Measurements from ENCODE around the gene STXBP5.

STXBP5 gene

GRCh38 chr6:147179809-147180208 lies 24.4 kb upstream of the STXBP5 start:
- DNase-seq = no peak

DNA sequence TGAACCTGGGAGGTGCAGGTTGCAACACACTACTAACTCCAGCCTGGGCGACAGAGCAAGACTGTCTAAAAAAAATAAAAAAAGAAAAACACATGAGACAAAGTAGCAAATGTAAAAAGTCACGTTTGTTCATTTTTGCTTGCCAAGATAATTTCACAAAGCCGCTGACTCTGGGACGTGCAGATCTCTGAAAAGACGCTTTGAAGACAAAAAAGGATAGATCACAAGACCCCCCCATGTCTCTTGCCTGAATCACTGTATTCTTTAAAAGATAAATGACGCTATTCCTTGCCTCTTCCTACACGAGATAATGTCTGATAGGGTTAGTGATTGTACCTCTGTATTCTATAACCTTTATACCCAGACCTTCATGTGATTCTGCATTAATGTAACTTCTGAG lies 23.3 kb upstream of the STXBP5 start:
- no peak for DNase-seq

DNA sequence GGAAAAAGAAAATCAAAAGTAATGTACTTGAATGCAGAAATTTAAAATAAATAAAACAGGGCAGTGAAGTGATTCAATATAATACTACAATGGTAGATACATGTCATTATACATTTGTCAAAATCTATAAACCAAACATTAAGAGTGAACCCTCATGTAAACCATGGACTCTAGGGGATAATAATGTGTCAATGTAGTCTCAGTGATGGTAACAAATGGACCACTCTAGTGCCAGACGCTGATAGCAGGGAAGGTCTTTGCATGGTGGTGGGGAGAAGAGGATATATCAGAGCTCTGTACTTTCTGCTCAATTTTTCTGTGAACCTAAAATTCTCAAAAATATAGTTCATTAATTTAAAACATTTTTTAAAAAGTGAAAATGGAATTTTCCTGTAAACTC lies 19.8 kb upstream of the STXBP5 start:
- no peak for DNase-seq

GRCh38 chr6:147185216-147185615 lies 19.0 kb upstream of the STXBP5 start:
- DNase-seq = no peak

GRCh38 chr6:147190556-147190955 lies 13.7 kb upstream of the STXBP5 start:
- DNase-seq = no peak

GRCh38 chr6:147192278-147192911 lies 11.8 kb upstream of the STXBP5 start:
- DNase-seq = no peak

DNA sequence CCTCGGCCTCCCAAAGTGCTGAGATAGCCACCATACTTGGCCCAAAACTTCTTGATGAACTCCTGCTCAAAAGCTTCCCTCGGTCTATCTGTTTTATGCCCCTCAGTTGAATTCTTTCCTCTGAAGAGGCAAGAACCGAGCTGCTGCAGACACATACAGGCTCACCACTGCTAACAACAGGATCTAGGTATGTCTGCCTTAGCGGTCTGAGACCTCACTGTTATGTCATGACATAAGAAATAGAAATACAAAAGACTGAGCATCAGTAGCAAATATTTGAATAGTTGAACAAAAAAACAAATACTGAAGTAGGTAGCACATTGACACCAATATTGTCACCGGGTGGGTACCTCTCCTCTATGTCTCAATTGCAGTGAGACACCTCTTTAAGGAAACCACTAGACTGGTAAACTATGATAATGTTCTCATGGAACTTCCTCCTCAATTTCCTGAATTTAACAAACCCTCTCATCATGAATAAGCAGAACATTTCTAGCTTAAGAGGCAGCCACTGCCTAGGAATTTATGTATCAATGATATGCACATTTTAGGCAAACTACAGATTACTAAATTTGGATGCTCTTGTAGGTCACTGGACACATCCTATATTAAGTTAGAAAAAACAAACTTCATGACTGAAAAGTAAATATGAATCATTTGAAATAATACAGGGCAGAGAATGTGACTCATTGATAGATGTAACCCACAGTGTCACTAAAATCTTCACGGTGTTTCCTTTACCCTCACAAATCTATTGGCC lies 9.4 kb upstream of the STXBP5 start:
- no peak for DNase-seq

DNA sequence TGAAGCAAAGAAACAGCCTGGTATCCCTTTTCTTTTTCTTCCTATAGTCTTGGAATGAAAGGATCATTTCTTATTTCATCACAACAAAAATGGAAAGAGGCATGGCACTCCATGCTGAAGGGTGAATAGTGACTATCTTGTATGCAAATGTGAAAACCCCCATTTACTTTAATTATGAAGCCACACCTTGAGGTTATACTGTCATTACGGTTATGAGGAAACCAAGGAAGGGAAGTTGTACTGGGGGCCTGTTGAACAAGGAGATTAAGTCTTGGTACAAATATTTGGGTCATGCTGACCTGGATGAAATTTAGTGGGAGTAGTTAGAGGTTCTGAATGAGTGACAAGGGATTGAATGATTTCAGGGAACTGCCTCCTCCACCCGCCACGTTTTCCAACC lies 8.7 kb upstream of the STXBP5 start:
- DNase-seq = no peak

- no peak for DNase-seq
Measured at GRCh38 chr6:147195987-147196386, 8.2 kb upstream of the STXBP5 start.

DNA sequence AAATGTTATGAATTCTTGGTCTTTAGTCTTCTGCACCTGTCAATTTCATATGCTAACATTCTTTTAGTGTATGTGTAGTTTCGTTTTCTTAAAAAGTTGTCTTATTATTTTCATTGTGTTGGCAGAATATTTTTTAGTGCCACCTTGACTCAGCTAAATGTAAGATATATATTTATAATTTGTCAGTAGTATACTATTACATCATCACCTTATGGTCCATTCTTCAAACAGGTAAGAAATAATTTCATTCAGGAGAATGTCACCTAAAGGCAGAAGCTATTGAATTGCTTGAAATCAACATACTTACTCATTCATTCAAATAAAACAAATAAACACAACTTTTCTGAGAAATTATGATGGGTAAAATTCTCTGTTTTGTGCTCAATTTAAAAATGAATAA lies 3.5 kb upstream of the STXBP5 start:
- no peak for DNase-seq

GRCh38 chr6:147201885-147202515 lies 2.2 kb upstream of the STXBP5 start:
- no peak for DNase-seq

- DNase-seq = peak; percentile 38
Measured at GRCh38 chr6:147202516-147203310, 1.5 kb upstream of the STXBP5 start.

GRCh38 chr6:147203311-147204059 lies 732 bp upstream of the STXBP5 start:
- peak; percentile 65 for DNase-seq

GRCh38 chr6:147204843-147205311 lies 660 bp downstream of the STXBP5 start:
- no peak for DNase-seq

GRCh38 chr6:147205690-147206600 lies 1.7 kb downstream of the STXBP5 start:
- no peak for DNase-seq

DNA sequence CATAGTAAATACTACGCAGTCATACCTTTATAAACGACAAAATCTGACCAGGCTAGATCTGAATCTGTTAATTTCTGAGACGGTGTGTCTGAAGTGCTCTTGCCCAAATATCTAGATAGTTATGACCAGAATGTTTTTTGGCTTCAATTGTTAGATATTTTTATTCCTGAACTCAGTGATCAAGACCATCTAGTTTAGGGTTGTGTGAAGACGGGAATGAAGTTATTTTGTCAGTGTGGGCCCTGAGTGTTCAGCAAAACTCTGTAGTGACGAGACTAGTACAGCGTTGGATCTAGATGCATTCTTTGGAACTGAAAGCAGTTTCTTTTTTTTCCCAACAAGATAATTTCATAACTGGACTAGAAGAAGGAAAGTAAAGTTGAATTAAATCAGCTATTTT lies 3.1 kb downstream of the STXBP5 start:
- no peak for DNase-seq

DNA sequence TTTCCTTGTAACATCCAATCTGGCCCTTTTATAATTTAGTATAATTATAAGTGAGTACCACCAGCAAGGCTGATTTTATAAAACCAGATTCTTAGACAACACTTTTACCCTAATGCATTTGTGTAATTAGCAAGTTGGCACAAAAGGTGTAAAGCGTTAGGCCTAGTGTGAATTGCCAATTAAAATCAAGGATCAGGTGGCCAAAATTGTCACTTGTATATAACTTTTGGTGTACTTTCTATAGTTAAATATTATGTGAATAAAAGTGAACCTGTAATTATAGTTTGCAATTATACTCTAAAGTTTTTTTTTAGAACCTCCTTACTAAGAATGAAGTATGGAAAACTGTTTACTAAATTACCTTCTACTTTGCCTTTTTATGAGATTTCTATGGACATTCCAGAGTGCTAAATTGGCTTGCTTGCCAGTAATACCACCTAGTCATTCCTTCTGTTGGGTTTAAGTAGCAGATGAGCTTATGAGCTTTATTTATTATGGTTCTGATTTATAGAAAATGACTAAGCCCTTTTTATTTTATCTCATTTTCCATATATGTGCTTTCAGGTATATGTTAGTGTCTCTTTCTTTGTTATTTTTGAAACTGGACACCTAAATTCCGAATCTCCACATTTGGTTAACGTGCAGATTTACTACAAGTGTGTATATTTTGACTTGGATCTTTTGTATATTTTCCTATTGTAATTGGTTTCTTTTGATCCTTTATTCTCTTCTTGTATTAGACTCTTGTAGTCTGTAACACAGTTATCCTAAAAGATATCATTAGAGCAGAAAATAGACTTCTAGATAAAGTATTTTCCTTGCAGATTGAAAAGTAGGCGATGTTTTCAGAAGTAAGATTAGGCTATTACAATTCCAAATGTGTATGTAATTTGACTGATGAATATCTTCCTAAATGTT lies 3.9 kb downstream of the STXBP5 start:
- no peak for DNase-seq

DNA sequence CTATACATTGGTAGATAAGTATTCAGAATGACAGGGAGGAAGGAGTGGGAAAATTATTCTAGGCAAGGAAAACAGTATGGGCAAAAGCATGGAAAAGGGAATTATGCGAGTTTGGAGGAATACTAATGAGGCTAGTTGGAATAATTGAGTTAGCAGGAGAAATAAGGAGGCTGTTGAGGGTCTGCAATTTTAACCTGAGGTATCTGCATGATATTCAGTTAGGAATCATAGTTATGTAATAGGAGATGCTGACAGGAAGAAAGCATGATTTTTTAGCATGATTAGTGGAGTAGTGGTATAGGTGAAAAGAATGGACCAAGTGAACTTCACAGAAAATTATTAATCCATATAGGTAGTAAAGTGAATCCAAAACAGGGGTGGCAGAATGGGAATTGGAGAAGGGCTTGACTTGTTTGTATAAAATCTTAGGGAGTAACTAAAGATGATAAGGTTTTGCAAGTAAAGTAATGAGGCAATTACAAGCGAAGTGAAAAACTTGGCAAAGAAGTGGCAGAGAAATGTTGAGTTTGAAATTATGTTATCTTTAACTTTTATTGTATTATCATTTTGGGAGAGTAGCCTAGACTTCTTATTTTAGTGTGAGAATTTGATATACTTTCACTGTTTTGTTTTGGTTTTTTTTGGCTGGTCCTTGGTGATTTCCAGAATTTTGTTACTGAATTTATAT lies 5.7 kb downstream of the STXBP5 start:
- no peak for DNase-seq

DNA sequence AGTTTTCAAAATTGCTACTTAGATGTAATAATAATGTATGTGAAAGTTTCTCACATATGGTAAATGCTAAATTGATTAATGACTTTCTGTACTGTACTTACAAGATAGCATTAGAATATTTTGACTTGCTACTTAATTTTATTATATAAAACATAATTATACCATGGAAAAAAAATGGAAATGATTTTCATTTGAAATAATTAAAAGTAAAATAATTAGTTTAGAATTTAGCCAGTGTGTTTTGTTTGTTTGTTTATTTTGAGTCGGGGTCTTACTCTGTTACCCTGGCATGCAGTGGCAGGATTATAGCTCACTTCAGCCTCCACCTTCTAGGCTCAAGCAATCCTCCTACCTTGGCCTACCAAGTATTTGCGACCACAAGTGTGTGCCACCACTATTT lies 7.1 kb downstream of the STXBP5 start:
- DNase-seq = no peak

GRCh38 chr6:147211831-147212230 lies 7.6 kb downstream of the STXBP5 start:
- DNase-seq = no peak
